ENCODE measurements around the gene KIRREL1. TPM values are rescaled to one million over a fixed set of nuclear protein-coding genes. Genes with fewer than 3 reads are reported as not detected.
"Not testable (repeated sequence)": the region's sequence is repeated elsewhere in the genome, so short reads cannot be mapped to it uniquely, and the experiment has no call there.

Gene KIRREL1
- polyA plus RNA-seq, 1 donor from 2014 or later, result 12.9 TPM

DNA sequence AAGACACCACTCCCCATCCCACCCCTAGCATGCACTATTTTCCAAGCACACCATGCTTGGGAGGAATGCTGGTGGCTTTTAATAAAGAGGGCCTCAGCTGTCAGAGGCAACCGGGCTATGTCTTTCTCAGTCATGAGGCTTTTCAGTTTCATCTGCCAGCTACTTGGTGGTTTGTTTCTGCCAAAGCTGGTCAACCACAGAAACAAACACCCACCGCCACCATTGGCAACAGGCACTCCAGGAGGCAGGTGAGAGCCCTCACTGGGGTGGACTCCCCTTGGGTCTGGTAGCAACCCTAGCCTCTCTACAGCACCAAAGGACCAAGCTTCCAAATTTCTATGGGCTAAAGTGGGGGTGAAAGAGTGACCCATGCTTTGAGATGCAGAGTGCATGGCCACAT is 133.0 kb downstream of the KIRREL1 start:
- no peak for TF ChIP-seq EP300 (conservative IDR thresholded peaks at IDR 0.05; ENCODE audit: poor library complexity, severe bottlenecking)
- TF ChIP-seq POLR2AphosphoS5 (IDR thresholded peaks at IDR 0.05), result no peak
- TF ChIP-seq TAF1 (IDR thresholded peaks at IDR 0.05; ENCODE audit: low read depth), result no peak
- TF ChIP-seq, protein P1, sequence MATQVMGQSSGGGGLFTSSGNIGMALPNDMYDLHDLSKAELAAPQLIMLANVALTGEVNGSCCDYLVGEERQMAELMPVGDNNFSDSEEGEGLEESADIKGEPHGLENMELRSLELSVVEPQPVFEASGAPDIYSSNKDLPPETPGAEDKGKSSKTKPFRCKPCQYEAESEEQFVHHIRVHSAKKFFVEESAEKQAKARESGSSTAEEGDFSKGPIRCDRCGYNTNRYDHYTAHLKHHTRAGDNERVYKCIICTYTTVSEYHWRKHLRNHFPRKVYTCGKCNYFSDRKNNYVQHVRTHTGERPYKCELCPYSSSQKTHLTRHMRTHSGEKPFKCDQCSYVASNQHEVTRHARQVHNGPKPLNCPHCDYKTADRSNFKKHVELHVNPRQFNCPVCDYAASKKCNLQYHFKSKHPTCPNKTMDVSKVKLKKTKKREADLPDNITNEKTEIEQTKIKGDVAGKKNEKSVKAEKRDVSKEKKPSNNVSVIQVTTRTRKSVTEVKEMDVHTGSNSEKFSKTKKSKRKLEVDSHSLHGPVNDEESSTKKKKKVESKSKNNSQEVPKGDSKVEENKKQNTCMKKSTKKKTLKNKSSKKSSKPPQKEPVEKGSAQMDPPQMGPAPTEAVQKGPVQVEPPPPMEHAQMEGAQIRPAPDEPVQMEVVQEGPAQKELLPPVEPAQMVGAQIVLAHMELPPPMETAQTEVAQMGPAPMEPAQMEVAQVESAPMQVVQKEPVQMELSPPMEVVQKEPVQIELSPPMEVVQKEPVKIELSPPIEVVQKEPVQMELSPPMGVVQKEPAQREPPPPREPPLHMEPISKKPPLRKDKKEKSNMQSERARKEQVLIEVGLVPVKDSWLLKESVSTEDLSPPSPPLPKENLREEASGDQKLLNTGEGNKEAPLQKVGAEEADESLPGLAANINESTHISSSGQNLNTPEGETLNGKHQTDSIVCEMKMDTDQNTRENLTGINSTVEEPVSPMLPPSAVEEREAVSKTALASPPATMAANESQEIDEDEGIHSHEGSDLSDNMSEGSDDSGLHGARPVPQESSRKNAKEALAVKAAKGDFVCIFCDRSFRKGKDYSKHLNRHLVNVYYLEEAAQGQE (IDR thresholded peaks at IDR 0.05; ENCODE audit: borderline replicate concordance), result no peak
- no peak for TF ChIP-seq MXI1 (conservative IDR thresholded peaks at IDR 0.05; ENCODE audit: poor library complexity, severe bottlenecking)
- TF ChIP-seq, protein P2, sequence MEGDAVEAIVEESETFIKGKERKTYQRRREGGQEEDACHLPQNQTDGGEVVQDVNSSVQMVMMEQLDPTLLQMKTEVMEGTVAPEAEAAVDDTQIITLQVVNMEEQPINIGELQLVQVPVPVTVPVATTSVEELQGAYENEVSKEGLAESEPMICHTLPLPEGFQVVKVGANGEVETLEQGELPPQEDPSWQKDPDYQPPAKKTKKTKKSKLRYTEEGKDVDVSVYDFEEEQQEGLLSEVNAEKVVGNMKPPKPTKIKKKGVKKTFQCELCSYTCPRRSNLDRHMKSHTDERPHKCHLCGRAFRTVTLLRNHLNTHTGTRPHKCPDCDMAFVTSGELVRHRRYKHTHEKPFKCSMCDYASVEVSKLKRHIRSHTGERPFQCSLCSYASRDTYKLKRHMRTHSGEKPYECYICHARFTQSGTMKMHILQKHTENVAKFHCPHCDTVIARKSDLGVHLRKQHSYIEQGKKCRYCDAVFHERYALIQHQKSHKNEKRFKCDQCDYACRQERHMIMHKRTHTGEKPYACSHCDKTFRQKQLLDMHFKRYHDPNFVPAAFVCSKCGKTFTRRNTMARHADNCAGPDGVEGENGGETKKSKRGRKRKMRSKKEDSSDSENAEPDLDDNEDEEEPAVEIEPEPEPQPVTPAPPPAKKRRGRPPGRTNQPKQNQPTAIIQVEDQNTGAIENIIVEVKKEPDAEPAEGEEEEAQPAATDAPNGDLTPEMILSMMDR (IDR thresholded peaks at IDR 0.05; ENCODE audit: poor library complexity, severe bottlenecking), result no peak
- TF ChIP-seq EZH2 (IDR thresholded peaks at IDR 0.05; ENCODE audit: borderline replicate concordance, insufficient read depth, low read length, poor library complexity, severe bottlenecking), result no peak
- TF ChIP-seq RAD21 (conservative IDR thresholded peaks at IDR 0.05), result no peak
- TF ChIP-seq SMC3 (conservative IDR thresholded peaks at IDR 0.05; ENCODE audit: poor library complexity), result no peak
- H3K9ac ChIP-seq (ENCODE audit: low read length), result no peak overlapping the region
- H3K9me2 ChIP-seq (ENCODE audit: insufficient read depth, low read length), result no peaks in the 10 kb centered on the region
- no peaks in the 10 kb centered on the region for H4K20me1 ChIP-seq (ENCODE audit: insufficient read depth)
- no peaks in the 10 kb centered on the region for H3K9me3 ChIP-seq (ENCODE audit: low read length)
- no peaks in the 10 kb centered on the region for H3K36me3 ChIP-seq (ENCODE audit: insufficient read depth, low read length)
- H3K4me2 ChIP-seq (ENCODE audit: low read length), result no peak overlapping the region
- no peak overlapping the region for H2AFZ ChIP-seq (ENCODE audit: low read depth, low read length)
- no peak overlapping the region for H3K4me3 ChIP-seq (ENCODE audit: low read length)
- no peak overlapping the region for H3K27ac ChIP-seq (ENCODE audit: low read length)
- H3F3A ChIP-seq (ENCODE audit: insufficient read depth, low read length, poor library complexity, severe bottlenecking), result no peaks in the 10 kb centered on the region
- H3K27me3 ChIP-seq (ENCODE audit: insufficient read depth, low read depth, low read length), result no peaks in the 10 kb centered on the region
- H3K79me2 ChIP-seq (replicated peaks; ENCODE audit: insufficient read depth, low read length), result no peaks in the 10 kb centered on the region

DNA sequence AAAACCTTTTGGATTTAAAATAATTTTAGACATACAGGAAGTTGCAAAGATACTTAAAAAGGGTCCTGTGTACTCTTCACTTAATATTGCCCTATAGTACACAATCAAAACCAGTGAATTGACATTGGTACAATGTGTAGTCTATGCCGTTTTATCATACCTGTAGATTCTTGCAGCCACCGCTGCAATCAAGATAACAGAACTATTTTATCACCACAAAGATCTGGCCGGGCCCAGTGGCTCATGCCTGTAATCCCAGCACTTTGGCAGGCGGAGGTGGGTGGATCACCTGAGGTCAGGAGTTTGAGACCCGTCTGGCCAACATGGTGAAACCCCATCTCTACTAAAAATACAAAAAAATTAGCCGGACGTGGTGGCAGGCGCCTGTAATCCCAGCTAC is 135.1 kb downstream of the KIRREL1 start:
- not testable (repeated sequence) for H3K4me2 ChIP-seq (ENCODE audit: low read length); H3K79me2 ChIP-seq (replicated peaks; ENCODE audit: insufficient read depth, low read length); H3K4me3 ChIP-seq (ENCODE audit: low read length); H4K20me1 ChIP-seq (ENCODE audit: insufficient read depth); H3K36me3 ChIP-seq (ENCODE audit: insufficient read depth, low read length); H3K9me3 ChIP-seq (ENCODE audit: low read length); H3K27ac ChIP-seq (ENCODE audit: low read length); H3K27me3 ChIP-seq (ENCODE audit: insufficient read depth, low read depth, low read length); H3F3A ChIP-seq (ENCODE audit: insufficient read depth, low read length, poor library complexity, severe bottlenecking); H3K9ac ChIP-seq (ENCODE audit: low read length); H2AFZ ChIP-seq (ENCODE audit: low read depth, low read length); H3K9me2 ChIP-seq (ENCODE audit: insufficient read depth, low read length)

DNA sequence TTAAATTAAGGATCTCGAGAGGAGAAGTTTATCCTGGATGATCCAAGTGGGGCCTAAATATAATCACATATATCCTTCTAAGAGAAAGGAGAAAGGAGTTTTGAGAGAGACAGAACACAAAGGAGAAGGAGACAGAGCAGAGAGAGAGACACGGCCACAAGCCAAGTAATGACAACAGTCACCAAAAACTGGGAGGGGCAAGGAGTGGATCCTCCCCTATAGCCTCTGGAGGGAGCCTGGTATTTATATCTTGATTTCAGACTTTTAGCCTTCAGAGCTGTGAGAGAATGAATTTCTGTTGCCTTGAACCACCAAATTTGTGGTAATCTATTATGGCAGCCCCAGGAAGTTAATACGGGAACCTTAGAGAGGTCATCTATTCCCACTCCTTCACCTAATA is 137.8 kb downstream of the KIRREL1 start:
- Histone ChIP-seq H3K36me3 (ENCODE audit: insufficient read depth, low read length) (no peaks in the 10 kb centered on the region), H3K4me2 (ENCODE audit: low read length) (no peak overlapping the region)

More for the DNA sequence above, 137.8 kb downstream of the KIRREL1 start:
- Histone ChIP-seq H3K27ac (ENCODE audit: low read length) (no peak overlapping the region), H3K79me2 (replicated peaks; ENCODE audit: insufficient read depth, low read length) (no peaks in the 10 kb centered on the region), H3F3A (ENCODE audit: insufficient read depth, low read length, poor library complexity, severe bottlenecking) (no peaks in the 10 kb centered on the region), H2AFZ (ENCODE audit: low read depth, low read length) (no peak overlapping the region), H3K27me3 (ENCODE audit: insufficient read depth, low read depth, low read length) (no peaks in the 10 kb centered on the region), H3K9me2 (ENCODE audit: insufficient read depth, low read length) (no peaks in the 10 kb centered on the region), H3K9ac (ENCODE audit: low read length) (no peak overlapping the region), H3K4me3 (ENCODE audit: low read length) (no peak overlapping the region), H3K9me3 (ENCODE audit: low read length) (no peaks in the 10 kb centered on the region), H4K20me1 (ENCODE audit: insufficient read depth) (no peaks in the 10 kb centered on the region)
- TF ChIP-seq EZH2 (IDR thresholded peaks at IDR 0.05; ENCODE audit: borderline replicate concordance, insufficient read depth, low read length, poor library complexity, severe bottlenecking) (no peak), POLR2AphosphoS5 (IDR thresholded peaks at IDR 0.05) (no peak), TAF1 (IDR thresholded peaks at IDR 0.05; ENCODE audit: low read depth) (no peak), SMC3 (conservative IDR thresholded peaks at IDR 0.05; ENCODE audit: poor library complexity) (no peak), RAD21 (conservative IDR thresholded peaks at IDR 0.05) (no peak), EP300 (conservative IDR thresholded peaks at IDR 0.05; ENCODE audit: poor library complexity, severe bottlenecking) (no peak), MXI1 (conservative IDR thresholded peaks at IDR 0.05; ENCODE audit: poor library complexity, severe bottlenecking) (no peak)
- TF ChIP-seq, protein P2 (IDR thresholded peaks at IDR 0.05; ENCODE audit: poor library complexity, severe bottlenecking), result no peak
- TF ChIP-seq, protein P1 (IDR thresholded peaks at IDR 0.05; ENCODE audit: borderline replicate concordance), result no peak

Measured in neural cell (in vitro differentiated cells).